Measurements from ENCODE around the gene FOCAD.

DNA sequence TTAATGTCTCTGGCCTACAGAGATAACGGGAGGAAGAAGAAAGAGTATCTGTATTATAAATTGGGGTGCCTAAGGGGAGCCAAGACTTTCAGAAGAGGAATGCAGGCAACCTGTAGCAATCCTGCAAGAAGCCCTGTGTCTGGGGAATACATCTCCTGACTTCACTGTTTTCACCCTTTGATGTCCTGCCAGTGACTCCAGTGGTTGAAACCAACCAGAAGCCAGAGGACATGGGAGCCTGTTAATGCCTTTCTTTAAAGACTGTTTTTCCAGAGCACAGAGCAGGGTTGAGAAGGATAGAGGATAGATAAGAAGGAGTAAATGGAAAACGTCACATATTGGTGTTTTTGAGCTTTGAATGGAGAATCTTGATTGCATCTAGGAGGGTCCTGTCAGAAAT lies 196.2 kb downstream of the FOCAD start:
- TF ChIP-seq, protein P1, sequence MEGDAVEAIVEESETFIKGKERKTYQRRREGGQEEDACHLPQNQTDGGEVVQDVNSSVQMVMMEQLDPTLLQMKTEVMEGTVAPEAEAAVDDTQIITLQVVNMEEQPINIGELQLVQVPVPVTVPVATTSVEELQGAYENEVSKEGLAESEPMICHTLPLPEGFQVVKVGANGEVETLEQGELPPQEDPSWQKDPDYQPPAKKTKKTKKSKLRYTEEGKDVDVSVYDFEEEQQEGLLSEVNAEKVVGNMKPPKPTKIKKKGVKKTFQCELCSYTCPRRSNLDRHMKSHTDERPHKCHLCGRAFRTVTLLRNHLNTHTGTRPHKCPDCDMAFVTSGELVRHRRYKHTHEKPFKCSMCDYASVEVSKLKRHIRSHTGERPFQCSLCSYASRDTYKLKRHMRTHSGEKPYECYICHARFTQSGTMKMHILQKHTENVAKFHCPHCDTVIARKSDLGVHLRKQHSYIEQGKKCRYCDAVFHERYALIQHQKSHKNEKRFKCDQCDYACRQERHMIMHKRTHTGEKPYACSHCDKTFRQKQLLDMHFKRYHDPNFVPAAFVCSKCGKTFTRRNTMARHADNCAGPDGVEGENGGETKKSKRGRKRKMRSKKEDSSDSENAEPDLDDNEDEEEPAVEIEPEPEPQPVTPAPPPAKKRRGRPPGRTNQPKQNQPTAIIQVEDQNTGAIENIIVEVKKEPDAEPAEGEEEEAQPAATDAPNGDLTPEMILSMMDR (IDR thresholded peaks at IDR 0.05): no peak
- TF ChIP-seq POLR2A (IDR thresholded peaks at IDR 0.05): no peak
